Heart left ventricle (tissue), 13 donors: ENCODE measurements around the gene SDSL.

Experiments used
- POLR2A ChIP-seq, 2 donors: fragments of 450-650 bp; IDR thresholded peaks; one replicate each; pipeline ENCODE4 v1.6.1; 2017; ENCODE audit warnings: antibody characterized with exemption in 2 of 2, mild to moderate bottlenecking in 2 of 2, moderate library complexity in 2 of 2
- TF ChIP-seq, protein P1 (sequence below), 12 donors: fragments of 200-600 bp; sonication (generic) in 4 of 12; IDR thresholded peaks; one replicate each; pipeline versions ENCODE4 v1.5.0 to v1.8.0; 2018 to 2022; ENCODE audit warnings: antibody characterized with exemption in 12 of 12, mild to moderate bottlenecking in 5 of 12
- donor health status: ischemic (EF 13 %, LVEDD 7.1; RV severe dilation, severe dysfunction).
- donor health status: DM: no; HTN: yes; CAD: no.
- donor health status: DM: no; HTN: no; CAD: no.
- donor health status: ischemic (EF 25% LVEDD 6.9; RV normal size, moderate dysfunction).
- donor health status: ischemic (EF 25% LVEDD 5.7; RV mildly dilated, moderate dysfunction).
- donor health status: ischemic (EF 35%, LVEDD 5.7; RV mildly dilated, moderate dysfunction).
- donor health status: nonischemic (EF 11% LVEDD 7.7; RV severe dilation, severe dysfunction).
- donor health status: DM: yes; HTN: yes; CAD: no.
- donor health status: PGD.
- donor health status: ischemic (EF 29% LVEDD 5.4; RV normal size, mild dysfunction).
- donor health status: nonischemic (EF 23%, LVEDD 6.1; RV moderate dilation, normal function).

DNA sequence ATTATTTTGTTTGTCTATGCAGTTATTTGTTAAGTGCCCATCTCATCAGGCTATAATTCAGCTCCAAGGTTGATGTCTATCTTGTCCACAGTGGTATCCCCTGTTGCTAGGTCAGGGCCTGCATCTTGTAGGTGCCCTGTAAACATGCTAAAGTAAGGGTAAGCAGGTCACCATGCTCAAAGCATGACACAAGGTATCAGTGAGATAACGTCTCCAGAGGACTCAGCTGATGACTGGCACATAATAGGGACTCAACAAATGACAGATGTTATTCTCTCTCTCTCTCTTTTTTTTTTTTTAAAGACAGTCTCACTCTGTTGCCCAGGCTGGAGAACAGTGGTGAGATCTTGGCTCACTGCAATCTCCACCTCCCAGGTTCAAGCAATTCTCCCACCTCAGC lies 2.3 kb downstream of the SDSL start:
- TF ChIP-seq, protein P1, sequence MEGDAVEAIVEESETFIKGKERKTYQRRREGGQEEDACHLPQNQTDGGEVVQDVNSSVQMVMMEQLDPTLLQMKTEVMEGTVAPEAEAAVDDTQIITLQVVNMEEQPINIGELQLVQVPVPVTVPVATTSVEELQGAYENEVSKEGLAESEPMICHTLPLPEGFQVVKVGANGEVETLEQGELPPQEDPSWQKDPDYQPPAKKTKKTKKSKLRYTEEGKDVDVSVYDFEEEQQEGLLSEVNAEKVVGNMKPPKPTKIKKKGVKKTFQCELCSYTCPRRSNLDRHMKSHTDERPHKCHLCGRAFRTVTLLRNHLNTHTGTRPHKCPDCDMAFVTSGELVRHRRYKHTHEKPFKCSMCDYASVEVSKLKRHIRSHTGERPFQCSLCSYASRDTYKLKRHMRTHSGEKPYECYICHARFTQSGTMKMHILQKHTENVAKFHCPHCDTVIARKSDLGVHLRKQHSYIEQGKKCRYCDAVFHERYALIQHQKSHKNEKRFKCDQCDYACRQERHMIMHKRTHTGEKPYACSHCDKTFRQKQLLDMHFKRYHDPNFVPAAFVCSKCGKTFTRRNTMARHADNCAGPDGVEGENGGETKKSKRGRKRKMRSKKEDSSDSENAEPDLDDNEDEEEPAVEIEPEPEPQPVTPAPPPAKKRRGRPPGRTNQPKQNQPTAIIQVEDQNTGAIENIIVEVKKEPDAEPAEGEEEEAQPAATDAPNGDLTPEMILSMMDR (IDR thresholded peaks at IDR 0.05) = no peak
- no peak for TF ChIP-seq POLR2A (IDR thresholded peaks at IDR 0.05)
